HG02981 (cell line): ENCODE data around the gene KCNT2.
"Not testable (repeated sequence)": the region's sequence is repeated elsewhere in the genome, so short reads cannot be mapped to it uniquely, and the experiment has no call there.

Source experiments
- ATAC-seq: cut with Tn5 transposase; IDR thresholded peaks from one replicate; pipeline ENCODE4 v1.9.1; 2021; ENCODE audit warnings: mild to moderate bottlenecking, moderate library complexity; ENCODE audit not compliant: unreplicated experiment

The KCNT2 gene

DNA sequence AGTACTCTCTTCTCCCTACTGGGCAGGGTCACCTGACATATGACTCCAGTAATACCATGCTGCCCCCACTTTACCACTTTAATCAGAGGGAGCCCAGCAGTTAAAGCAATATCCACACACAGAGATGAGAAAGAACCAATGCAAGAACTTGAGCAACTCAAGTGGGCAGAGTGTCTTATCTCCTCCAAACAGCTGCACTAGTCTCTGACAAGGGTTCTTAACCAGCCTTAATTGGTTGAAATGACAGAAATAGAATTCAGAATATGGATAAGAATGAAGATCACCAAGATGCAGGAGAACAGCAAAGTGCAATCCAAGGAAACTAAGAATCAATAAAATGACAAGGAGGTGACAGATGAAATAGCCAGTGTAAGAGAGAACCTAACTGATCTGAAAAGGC lies 91.0 kb downstream of the KCNT2 start:
- no peak for ATAC-seq

DNA sequence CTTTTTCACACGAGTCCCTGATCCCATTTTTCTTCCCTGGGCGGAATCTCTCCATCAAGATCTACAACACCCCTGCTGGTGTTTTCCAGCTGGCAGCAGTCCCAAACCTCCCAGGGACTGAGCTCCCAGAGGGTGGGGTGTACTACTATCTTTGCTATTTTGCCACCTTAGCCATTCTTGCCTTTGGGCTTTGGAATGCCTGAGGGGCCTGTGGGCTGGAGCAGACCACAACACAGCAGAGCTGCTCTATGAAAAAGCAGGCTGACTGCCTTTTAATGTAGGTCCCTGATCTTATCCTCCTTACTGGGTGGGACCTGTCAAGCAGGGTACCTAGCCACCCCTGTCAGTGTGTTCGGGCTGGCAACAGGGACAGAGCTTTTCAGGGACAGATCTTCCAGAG lies 91.9 kb downstream of the KCNT2 start:
- ATAC-seq, result no peak

DNA sequence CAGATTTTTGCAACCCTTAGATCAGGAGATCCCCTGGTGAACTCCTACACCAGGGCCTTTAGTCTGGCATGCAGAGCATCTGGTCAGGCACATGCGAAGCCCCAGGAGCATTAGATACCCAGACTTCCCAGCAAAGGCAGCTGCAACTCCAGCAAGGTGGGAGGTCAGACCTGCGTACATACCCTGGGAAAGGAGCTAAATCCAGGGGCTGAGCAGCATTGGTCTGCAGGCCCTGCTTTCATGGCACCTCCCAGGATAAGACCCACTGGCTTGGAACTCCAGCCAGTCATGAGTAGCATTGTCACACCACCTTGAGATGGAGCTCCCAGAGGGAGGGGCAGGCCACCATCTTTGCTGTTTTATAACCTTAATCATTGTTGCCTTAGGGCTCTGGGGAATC lies 92.3 kb downstream of the KCNT2 start:
- ATAC-seq, result no peak

DNA sequence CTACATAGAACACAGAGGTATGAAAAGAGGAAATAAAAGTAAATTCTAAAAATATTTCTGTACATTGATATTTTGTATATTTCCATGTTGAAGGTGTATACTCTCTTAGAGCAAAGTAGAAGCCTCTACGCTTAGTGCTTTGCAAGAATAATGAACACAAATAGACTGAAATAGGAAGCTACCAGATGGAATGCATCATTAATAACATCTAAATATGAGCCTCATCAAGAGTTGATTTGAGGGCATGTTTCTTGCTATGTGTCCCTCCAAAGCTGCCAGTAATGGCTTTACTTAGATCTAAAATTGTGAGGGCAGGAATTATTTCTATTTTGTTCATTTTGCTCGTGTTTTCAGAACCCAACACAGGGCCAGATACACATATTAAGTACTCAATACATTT lies 94.4 kb downstream of the KCNT2 start:
- no peak for ATAC-seq

DNA sequence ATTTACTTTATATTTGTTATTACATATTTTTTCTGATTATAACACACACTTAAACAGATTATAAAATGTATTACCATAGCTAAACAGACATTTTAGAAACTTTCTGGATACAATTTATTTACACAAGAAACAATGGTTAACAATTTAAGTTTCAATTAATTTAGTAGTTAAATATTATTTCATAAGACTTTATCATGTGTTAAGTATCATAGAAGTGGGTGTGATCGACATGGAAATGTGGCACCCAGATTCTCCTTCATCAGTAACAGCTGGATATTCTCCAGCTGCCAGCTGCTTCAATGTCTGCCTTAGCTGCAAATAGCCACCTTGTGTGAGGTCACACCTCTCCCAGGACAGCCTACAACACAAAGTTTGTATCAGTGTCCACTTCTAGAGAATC lies 97.8 kb downstream of the KCNT2 start:
- no peak for ATAC-seq

DNA sequence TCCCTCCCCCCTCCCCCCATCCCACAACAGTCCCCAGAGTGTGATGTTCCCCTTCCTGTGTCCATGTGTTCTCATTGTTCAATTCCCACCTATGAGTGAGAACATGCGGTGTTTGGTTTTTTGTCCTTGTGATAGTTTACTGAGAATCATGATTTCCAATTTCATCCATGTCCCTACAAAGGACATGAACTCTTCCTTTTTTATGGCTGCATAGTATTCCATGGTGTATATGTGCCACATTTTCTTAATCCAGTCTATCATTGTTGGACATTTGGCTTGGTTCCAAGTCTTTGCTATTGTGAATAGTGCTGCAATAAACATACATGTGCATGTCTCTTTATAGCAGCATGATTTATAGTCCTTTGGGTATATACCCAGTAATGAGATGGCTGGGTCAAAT lies 104.0 kb downstream of the KCNT2 start:
- not testable (repeated sequence) for ATAC-seq

DNA sequence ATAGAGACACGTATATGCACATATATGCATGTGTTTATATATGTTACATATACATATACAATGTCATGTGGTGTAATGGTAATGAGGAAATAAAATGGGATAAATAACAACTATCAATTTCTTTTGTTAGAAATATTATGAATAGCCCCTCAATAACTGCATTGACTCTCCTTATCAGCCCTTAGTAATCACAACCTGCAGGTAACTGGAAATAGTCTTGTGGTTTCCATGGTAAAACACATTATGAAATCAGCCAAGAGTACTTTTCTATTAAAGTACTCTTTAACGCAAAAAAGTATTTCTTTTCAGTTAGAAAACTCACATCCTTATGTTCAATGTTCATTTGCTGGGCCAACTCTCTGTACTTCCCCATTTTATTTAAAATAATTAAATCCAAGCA lies 105.8 kb downstream of the KCNT2 start:
- no peak for ATAC-seq

DNA sequence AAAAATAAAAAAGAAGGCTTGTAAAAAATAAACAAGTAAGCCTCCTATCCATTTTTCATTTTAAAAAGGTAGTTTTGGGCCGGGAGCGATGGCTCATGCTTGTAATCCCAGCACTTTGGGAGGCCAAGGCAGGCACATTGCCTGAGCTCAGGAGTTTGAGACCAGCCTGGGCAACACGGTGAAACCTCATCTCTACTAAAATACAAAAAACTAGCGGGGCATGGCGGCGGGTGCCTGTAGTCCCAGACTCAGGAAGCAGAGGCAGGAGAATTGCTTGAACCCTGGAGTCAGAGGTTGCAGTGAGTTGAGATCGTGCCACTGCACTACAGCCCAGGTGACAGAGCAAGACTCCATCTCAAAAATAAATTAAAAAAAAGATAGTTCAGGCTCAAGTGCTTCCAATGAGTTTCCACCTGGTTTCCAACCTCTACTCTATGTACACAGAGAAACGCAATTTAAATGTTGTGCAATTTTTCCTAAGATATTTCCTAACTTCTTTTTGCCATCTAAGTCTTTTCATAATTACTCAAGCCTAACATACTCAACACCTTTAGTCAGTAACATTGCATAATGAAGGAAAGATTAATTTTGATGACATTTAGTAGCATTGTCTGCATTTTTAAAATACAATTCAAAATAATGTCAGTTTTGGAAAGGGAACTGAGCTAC lies 106.3 kb downstream of the KCNT2 start:
- no peak for ATAC-seq

DNA sequence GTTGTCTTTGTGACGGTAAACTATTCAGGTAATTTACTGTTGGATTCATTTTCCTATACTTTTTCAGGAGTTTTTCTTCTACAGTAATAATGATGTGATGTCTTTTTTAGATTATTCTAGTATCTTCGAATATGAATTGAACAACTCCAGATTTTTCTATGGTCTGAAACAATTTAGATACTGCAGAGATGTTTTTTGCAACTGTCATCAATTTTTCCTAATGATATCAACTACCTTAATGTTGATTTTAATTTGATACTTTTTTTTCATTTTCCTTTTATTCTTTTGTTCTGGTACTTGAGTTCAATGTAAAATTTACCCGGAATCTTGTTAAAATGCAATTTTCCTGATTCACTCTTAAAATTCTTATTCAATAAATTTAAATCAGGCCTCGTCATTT lies 110.4 kb downstream of the KCNT2 start:
- ATAC-seq, result no peak

DNA sequence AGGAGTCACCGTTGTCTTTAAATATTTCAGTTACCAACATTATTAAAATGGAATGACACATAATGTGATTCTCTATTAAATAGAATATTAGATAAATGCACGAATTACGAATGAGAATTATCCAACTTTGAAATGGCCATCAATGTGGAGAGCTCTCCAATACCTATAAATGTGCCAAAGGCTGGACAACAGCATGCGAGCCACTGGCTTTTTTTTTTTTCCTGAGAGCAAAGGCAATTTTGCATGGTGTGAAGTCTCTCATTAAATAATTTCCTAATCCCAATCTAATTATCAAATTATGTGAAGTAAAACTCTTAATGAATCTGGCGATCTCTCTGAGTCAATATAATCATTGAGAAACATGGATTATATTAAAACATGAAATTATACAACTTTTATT lies 113.5 kb downstream of the KCNT2 start:
- no peak for ATAC-seq

DNA sequence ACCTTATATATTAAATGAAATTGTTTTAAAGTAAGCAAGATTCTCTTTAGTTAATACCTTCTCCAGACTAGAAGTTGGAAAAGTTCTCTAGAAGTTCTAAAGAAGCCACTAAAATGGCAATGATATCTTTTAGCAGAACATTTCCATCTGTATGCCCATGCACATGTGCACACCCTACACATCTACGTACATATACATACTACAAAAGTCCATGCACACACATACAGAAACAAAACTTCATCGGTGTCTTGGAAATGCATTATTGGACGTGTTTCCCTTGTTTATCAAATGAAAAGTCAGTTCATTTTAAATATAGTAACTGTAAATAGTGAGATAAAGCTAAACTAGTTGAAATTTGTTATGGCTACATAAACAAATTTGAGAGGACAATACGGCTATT lies 114.4 kb downstream of the KCNT2 start:
- no peak for ATAC-seq

DNA sequence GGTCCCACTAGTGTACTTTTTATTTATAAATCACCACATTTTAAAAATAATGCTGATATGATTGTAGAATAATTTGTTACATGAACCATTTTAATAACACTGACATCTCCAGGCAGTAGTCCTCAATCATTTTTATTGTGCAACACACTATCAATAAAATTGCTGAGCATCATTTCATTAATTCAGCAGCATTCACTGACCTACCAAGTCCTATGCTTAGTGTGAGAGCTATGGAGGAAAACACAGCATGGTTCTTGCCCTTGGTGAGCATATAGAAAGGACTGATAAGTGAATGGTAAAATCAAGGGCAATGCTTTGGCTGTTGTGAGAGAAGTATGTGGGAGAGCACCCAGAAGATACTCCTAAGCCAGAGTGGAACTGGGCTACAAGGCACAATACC lies 119.7 kb downstream of the KCNT2 start:
- ATAC-seq, result no peak

DNA sequence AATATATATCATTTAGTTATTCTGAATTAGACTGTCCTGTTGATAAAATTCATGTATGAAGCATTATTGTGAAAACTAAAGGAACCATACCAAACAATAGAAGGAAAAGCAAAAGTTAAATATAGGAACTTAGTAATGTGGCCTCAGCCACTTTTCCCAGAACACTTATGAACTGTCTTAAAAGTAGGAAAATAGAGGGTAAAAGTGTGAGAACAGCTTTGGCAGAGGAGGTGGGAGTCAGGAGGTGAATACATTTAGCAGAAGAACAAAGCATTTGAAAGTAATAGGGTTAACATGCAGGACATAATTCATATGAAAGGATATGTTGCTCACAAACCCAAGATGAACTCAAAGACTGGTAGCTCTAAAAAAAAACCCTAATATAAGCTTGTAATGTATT lies 121.9 kb downstream of the KCNT2 start:
- ATAC-seq, result no peak

DNA sequence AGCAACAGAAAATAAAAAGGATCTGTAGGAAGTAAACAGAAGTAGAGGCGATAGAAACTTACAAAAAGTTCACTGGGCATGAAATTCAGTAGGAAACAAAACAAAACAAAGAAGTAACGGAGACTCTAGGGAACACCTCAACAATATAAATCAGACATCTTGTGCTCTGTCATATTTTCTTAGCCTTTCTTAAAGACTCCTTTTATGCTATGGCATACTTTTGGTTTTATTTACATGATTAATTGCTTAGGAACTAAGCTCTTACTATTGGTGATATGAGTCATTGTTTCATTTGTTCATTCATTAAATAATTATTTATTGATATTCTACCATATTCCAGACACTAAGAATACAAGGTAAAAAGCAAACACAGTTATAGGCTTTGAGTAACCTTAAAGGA lies 126.6 kb downstream of the KCNT2 start:
- no peak for ATAC-seq

DNA sequence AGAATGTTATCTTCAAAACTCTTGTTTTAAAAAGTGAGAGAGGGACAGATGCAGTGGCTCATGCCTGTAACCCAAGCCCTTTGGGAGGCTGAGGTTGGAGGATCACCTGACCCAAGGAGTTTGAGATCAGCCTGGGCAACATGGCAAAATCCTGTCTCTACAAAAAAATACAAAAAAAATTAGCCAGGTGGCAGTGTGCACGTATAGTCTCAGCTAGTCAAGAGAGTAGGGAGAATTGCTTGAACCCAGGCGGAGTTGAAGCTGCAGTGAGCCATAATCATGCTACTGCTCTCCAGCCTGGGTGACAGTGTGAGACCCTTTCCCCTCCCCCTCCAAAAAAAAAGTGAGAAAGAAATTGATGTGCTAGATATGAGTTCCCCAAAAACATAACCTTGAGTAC lies 131.0 kb downstream of the KCNT2 start:
- no peak for ATAC-seq

DNA sequence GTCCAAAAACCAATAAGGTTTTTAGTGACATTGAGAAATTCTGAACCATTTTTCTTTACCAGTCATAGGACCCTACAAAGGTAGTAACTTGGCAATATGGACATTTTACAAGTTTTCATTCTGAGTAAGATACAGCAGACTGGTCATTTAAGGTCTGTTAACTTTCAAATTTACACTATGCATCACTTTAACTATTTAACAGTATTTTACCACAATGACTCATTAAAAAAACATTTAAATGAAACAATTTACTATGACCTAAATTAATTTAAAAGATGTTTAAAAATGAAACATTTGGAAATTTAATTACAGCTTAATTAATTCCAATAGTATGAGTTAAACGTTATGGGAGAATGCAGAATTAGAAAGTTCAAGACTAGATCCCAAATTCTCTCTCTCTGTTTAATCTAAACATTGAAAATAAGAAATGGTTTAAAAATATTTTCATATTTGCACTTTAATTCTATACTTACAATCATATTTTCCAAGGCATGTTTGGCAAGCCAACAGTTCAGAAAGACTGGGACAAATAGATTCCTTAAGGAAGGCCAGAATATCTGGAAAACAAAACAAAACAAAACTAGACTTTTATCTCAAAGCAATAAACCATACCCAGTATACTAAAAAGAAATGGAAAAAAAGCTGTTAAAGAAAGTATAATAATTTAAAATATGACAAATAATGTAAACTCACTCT lies 140.9 kb downstream of the KCNT2 start:
- no peak for ATAC-seq

DNA sequence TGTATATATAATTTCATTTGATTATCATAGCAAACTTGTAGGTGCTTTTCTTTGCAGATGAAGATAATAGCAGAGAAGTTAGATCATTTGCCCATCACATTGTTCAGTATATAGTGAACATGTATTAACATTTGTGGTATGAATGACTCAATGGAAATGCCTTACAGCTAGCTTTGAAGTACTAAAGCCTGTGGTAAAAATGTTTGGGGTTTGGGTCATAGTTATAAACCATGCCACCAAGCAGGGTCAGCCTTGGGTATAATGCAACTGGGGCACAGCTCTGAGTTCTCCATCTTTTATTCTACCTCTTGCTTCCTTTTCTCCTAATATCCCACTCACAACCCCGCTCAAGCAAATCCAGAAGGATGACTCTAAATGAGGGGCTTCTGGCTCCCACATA lies 141.6 kb downstream of the KCNT2 start:
- ATAC-seq, result no peak

DNA sequence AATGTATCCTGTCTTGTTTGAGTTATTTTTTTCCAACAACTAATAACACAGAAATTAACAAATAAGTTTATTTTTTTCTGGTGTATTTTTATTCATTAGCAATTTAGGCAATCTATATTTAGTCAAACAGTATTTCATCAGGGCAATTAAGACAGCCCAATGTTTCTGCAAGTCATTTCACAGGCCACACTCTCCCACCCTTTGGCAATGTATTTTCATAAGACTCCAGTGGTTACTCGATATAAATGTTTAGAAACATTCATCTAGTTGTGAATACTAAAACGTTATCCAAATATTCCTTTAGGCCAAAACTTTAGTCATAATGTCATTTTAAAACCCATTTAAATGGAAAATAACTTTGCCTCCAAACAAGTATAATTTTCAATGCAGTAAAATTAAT lies 142.1 kb downstream of the KCNT2 start:
- ATAC-seq, result no peak

DNA sequence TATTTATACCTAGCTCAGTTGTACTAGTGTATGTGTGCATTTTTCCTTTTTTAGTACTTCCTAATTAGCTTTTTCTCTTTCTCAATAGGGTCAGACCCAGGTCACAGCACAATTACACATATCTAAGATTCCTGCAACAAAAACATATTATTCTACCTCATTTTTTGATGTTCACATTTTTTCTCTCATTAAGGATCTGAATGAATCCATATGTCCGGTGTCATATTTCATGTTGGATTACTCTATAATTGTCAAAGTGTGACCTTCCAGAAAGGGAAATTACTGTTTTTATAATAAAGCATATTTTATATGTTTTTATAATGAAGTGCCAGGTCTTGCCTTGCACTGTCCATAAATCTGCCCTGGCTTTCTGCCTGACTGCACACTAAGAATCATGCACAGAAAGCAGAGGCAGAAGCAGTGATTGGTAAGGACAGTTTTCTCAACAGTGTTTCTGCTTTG lies 143.7 kb downstream of the KCNT2 start:
- no peak for ATAC-seq

DNA sequence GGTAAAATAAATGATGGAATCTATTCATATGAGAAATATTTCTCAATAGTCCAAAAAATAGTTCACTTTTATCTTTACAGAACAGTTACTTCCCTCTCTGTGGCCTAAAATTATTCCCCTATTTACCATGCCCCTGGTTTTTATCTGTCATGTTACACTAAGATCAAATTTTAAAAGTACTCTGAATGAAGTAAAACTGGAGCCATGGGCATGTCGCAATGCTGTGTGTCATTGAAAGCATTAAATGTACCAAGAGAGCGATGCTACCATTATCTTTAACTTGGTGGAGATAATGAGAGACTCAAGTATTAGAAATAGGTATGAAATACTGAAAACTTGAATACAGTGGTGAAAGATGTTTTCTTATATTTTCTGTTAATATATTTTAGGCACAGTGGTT lies 146.2 kb downstream of the KCNT2 start:
- no peak for ATAC-seq

DNA sequence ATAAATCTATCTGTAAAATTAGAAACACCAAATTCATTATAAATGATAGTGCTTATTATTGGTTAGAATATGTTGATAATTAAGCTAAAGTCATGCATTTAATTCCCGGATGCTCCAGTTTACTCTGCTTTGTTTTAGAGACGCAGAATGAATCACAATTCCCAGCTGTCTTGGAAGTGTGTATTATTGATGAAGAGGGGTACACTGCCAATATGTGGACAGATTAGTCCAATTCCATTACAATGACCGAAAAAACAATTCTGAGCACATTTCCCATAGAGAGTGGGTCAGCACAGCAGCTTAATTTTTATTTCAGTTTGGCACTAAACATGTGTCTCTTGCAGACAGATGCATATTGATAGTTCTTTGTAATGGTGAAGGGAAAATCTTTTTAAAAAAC lies 146.7 kb downstream of the KCNT2 start:
- no peak for ATAC-seq

DNA sequence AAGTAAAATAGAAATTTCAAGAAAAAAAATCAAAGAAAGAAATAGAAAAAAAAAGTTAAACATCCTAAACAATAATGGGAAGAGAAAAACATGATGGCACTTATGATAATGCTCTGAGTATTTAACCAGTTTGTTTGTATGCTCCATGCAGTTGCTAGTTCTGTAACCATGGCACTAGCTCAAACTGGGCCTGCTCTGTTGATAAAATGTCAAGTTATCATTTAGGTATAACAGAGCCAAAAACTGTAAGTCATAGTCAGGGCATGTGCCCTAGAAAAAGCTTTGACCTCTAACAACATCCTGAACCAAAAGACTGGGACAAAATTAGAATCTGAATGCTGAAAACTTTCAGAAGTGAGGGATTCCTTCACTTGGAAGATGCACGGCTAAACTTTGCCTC lies 148.9 kb downstream of the KCNT2 start:
- no peak for ATAC-seq

DNA sequence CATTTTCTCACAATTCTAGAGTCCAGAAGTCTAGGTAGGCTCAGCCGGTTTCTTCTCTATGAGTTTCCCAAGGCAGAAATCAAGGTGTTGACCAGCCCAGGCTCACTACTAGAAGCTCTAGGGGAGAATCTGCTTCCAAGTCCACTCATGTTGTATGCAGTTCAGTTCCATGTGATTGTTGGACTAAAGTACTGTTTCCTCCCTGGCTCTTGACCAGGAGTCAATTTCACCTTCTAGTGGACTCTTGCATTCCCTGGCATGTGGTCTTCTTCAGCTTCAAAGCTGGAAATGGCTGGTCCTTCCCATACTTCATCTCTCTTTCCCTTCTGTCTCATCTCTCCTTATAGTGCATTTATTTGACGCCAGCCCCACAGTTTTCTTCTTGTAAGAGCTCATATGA lies 153.4 kb downstream of the KCNT2 start:
- no peak for ATAC-seq
